Uterus (tissue), 2 donors: Measurements from ENCODE around the gene DLGAP1.
A peak's percentile ranks its signal among the peaks of the same experiment; 100 is the strongest.

ENCODE experiments used
- CTCF ChIP-seq, 4 experiments: fragments of 200-600 bp in 2 of 4; fragments of 450-650 bp in 2 of 4; sonication (generic) in 2 of 4; IDR thresholded peaks; one replicate each; pipeline ENCODE4 v1.5.1; 2016 to 2019; ENCODE audit warnings: antibody characterized with exemption in 4 of 4, mild to moderate bottlenecking in 2 of 4, moderate library complexity in 1 of 4
- POLR2A ChIP-seq, 2 donors: fragments of 450-650 bp; IDR thresholded peaks; one replicate each; pipeline ENCODE4 v1.6.1; 2016; ENCODE audit warnings: antibody characterized with exemption in 2 of 2, mild to moderate bottlenecking in 1 of 2, moderate library complexity in 1 of 2

- TF ChIP-seq CTCF (IDR thresholded peaks at IDR 0.05) (peak; percentile 39 to 70 (median 62)), POLR2A (IDR thresholded peaks at IDR 0.05) (no peak)
These were observed 869.2 kb downstream of the DLGAP1 start for GRCh38 chr18:3585656-3586509.
